ENCODE measurements around the gene ASB2. TPM values are rescaled to one million over a fixed set of nuclear protein-coding genes. Genes with fewer than 3 reads are reported as not detected.
A peak's percentile ranks its signal among the peaks of the same experiment; 100 is the strongest.

The ASB2 gene
- total and polyA plus RNA-seq, 8 donors = 2.0 to 199 (median 18.7) TPM

DNA sequence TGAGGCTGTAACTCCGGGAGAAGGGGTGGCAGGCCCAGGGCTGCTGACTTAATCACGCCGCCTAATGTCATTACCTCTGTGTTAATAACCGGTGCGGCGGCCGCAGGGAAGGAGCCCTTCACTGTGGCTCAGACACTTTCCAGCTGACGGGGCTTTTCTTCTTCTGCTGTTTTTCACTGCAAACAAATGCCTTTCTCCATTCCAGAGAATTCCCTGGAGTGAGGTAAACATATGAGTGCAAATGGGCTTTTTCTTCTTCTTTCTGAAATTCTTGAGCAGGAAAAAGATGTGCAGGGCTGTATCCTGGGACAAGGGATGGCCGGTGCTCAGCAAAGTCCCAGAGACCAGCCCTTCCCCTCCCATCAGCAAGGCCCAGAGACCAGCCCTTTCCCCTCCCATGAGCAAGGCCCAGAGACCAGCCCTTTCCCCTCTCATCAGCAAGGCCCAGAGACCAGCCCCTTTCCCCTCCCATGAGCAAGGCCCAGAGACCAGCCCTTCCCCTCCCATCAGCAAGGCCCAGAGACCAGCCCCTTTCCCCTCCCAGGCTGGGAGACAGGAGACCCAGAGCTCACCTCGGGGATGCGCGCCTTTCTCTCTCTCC, 82.6 kb downstream of the ASB2 start:
- DNase-seq = peak in 1 of 2 donors; percentile 69
- Histone ChIP-seq H3K27me3 (peaks cover 0 to 19% (median 0%) of the 10 kb centered on the region in 3 donors), H3K4me1 (peaks cover 0 to 26% (median 10%) of the 10 kb centered on the region in 4 donors), H3K36me3 (no peaks in the 10 kb centered on the region), H3K4me3 (no peak overlapping the region), H3K27ac (peak overlapping the region in 2 of 5 donors; percentile 41 to 79), H3K9me3 (no peaks in the 10 kb centered on the region)
- intact Hi-C loops (cut with DNase I; ENCODE audit: low total_unique reads) = loop anchor here (10.0 kb wide), 1 partner anchor 109 kb away; the partner anchor contains the start of gene PRIMA1
- WGBS, 5 donors = 66 to 82% (median 75%) methylated on average over 12 of the region's 12 CpGs
- no peak for TF ChIP-seq EP300 (IDR thresholded peaks at IDR 0.05)
- no peak for TF ChIP-seq POLR2AphosphoS5 (IDR thresholded peaks at IDR 0.05)
- TF ChIP-seq, protein P1, sequence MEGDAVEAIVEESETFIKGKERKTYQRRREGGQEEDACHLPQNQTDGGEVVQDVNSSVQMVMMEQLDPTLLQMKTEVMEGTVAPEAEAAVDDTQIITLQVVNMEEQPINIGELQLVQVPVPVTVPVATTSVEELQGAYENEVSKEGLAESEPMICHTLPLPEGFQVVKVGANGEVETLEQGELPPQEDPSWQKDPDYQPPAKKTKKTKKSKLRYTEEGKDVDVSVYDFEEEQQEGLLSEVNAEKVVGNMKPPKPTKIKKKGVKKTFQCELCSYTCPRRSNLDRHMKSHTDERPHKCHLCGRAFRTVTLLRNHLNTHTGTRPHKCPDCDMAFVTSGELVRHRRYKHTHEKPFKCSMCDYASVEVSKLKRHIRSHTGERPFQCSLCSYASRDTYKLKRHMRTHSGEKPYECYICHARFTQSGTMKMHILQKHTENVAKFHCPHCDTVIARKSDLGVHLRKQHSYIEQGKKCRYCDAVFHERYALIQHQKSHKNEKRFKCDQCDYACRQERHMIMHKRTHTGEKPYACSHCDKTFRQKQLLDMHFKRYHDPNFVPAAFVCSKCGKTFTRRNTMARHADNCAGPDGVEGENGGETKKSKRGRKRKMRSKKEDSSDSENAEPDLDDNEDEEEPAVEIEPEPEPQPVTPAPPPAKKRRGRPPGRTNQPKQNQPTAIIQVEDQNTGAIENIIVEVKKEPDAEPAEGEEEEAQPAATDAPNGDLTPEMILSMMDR (IDR thresholded peaks at IDR 0.05) = no peak
- no peak for TF ChIP-seq POLR2A (IDR thresholded peaks at IDR 0.05)

DNA sequence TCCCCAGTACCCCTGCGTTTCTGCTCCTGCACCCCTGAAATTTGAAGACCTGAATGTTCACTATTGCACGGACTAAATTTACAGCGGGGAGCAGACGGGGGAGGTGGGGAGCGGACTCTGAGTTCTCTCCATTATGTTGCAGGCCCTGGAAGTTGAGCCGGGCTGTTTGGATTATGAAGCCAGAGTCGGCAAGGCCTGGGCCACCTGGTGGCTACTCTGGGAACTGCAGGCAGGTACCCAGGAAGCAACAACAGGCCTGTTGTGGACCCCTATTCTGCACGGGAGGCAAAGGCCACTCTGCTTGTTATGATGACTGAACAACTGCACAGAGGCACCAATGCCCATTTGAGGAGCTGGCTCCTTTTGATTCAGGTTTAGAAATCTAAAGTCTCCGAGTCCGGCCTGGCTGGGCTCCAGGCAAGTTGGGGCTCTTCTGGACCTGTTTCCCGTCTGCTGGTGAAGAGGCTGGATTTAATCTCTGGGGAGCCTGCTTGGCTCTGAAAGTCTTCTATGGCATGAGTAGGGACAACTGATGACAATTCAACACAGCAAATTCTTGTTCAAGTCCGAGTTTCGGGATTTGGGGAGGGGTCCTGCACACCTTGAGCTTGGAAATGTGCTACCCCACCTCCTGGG, 83.3 kb downstream of the ASB2 start:
- TF ChIP-seq, protein P1 (IDR thresholded peaks at IDR 0.05) = peak in 6 of 7 experiments; percentile 85 to 100 (median 98)
- TF ChIP-seq POLR2A (IDR thresholded peaks at IDR 0.05) (no peak), EP300 (IDR thresholded peaks at IDR 0.05) (no peak), POLR2AphosphoS5 (IDR thresholded peaks at IDR 0.05) (no peak)
- peaks cover 0 to 26% (median 0%) of the 10 kb centered on the region in 3 donors for H3K27me3 ChIP-seq
- intact Hi-C loops (cut with DNase I; ENCODE audit: low total_unique reads) = loop anchor here (10.0 kb wide), 1 partner anchor 108 kb away; the partner anchor contains the start of gene PRIMA1

DNA sequence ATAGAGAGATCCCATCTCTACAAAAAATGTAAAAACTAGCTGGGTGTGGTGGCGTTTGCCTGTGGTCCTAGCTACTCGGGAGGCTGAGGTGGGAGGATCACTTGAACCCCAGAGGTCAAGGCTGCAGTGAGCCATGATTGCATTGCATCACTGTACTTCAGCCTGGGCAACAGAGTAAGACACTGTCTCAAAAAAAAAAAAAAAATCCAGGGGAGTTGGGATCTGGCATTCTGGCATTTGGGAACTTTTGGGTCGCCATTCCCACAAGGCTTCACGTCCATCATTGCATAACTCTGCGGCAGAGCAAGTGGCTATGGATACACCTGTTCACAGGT, 83.9 kb downstream of the ASB2 start:
- no peaks in the 10 kb centered on the region for H3K9me3 ChIP-seq
- WGBS, 5 donors = 61 to 79% (median 70%) methylated on average over 5 of the region's 5 CpGs
- DNase-seq = no peak
- H3K4me1 ChIP-seq = peaks cover 0 to 26% (median 10%) of the 10 kb centered on the region in 4 donors
- intact Hi-C loops (cut with DNase I; ENCODE audit: low total_unique reads) = loop anchor here (10.0 kb wide), 1 partner anchor 108 kb away; the partner anchor contains the start of gene PRIMA1
- no peak overlapping the region for H3K4me3 ChIP-seq
- no peaks in the 10 kb centered on the region for H3K36me3 ChIP-seq
- peaks cover 0 to 28% (median 0%) of the 10 kb centered on the region in 3 donors for H3K27me3 ChIP-seq
- no peak overlapping the region for H3K27ac ChIP-seq
- no peak for TF ChIP-seq EP300 (IDR thresholded peaks at IDR 0.05)
- TF ChIP-seq POLR2AphosphoS5 (IDR thresholded peaks at IDR 0.05) = no peak
- TF ChIP-seq POLR2A (IDR thresholded peaks at IDR 0.05) = no peak

More for the DNA sequence above, 83.3 kb downstream of the ASB2 start:
- H3K4me3 ChIP-seq = no peak overlapping the region
- H3K4me1 ChIP-seq = peaks cover 0 to 26% (median 10%) of the 10 kb centered on the region in 4 donors
- peak; percentile 82 to 88 for DNase-seq
- H3K27ac ChIP-seq = peak overlapping the region in 2 of 5 donors; percentile 41 to 79
- WGBS, 5 donors = 30 to 36% (median 32%) methylated on average over 11 to 13 of the region's 13 CpGs
- H3K9me3 ChIP-seq = no peaks in the 10 kb centered on the region
- no peaks in the 10 kb centered on the region for H3K36me3 ChIP-seq

DNA sequence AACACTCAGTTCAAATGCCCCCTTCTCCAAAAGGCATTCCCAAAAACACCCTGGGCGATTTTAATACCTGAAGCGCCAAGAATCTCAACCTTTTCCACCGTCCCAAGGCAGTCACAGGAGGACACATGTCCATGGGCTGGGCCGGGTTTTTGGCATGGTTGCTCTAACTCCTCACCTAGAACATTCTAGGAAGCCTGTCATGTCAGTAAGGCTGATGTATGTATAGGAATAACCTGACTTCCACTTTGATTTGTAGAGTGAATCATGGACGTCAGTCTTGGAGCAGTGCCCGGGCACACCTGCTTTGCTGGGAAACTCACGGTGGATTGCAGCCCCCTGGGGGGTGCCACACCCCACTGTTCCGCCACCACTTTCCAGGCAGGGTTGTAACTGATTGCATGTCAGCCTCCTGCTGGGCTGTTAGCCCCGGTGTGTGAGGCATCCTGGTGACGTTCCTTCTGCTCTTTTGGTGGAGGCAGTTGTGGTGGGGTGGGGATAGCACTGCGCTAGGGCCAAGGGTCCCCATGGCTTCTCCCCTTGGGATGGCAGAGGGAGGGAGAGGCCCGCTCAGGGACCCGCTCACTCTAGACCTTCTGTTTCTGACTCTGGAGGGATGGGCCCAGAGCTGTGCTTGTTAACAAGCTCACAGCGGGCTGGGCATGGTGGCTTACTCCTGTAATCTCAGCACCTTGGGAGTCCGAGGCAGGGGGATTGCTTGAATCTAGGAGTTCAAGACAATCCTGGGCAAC, 84.4 kb downstream of the ASB2 start:
- Histone ChIP-seq H3K9me3 (no peaks in the 10 kb centered on the region), H3K27me3 (peaks cover 0 to 28% (median 0%) of the 10 kb centered on the region in 3 donors), H3K4me3 (no peak overlapping the region), H3K27ac (no peak overlapping the region), H3K4me1 (peaks cover 0 to 26% (median 10%) of the 10 kb centered on the region in 4 donors), H3K36me3 (no peaks in the 10 kb centered on the region)
- WGBS, 5 donors = 67 to 81% (median 76%) methylated on average over 14 to 15 of the region's 15 CpGs
- DNase-seq = no peak
- no peak for TF ChIP-seq EP300 (IDR thresholded peaks at IDR 0.05)
- TF ChIP-seq POLR2AphosphoS5 (IDR thresholded peaks at IDR 0.05) = no peak
- TF ChIP-seq POLR2A (IDR thresholded peaks at IDR 0.05) = no peak
- TF ChIP-seq, protein P1 (IDR thresholded peaks at IDR 0.05) = no peak
- intact Hi-C loops (cut with DNase I; ENCODE audit: low total_unique reads) = loop anchor here (10.0 kb wide), 1 partner anchor 107 kb away; the partner anchor contains the start of gene PRIMA1
